ENCODE measurements around the gene HDHD2.
"Not testable (repeated sequence)": the region's sequence is repeated elsewhere in the genome, so short reads cannot be mapped to it uniquely, and the experiment has no call there.

The HDHD2 gene, protein sequence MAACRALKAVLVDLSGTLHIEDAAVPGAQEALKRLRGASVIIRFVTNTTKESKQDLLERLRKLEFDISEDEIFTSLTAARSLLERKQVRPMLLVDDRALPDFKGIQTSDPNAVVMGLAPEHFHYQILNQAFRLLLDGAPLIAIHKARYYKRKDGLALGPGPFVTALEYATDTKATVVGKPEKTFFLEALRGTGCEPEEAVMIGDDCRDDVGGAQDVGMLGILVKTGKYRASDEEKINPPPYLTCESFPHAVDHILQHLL

DNA sequence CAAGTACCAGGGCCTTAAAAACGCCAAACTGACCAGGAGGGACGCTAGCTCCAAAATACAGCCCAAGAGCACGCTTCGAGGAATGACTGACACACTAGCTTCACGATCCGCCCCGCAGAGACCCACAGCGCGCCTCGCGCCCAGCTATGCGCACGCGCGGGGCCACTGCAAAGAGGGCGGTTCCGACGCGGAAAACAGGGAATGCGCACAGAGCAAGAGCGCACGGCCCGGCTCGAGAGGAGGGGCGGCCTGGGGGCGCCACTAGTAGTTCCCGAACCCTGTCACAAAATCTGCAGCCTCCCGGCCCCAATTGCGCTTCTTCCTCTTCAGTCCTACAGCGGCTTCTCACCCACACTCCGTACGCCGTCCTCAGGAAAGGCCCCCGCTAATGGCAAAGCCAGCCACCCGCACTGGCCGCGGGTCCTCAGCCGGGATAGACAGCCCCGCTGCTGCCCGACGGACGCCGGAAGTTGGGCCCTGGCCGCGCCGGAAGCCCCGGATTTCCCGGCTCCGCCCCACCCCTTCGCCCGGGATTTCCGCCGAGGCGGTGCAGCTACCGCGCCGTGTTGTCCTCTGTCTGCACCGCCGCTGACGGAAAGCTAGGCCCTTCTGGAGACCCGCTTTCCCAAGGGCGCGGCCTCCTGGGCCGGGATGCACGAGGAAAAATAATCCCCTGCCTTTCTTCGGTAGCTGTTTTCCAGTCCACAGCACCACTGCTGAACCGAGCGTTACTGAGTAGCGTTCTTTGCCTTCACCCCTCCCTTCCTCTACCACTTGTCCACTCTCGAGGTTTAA is at the start of gene HDHD2:
HDHD2 (minus strand) TSS at position 472 of the 795 bp plus-strand sequence. CDS start 14,061 bp downstream, outside the sequence.
- DNase-seq (ENCODE audit: low spot score), result peak; percentile 69

DNA sequence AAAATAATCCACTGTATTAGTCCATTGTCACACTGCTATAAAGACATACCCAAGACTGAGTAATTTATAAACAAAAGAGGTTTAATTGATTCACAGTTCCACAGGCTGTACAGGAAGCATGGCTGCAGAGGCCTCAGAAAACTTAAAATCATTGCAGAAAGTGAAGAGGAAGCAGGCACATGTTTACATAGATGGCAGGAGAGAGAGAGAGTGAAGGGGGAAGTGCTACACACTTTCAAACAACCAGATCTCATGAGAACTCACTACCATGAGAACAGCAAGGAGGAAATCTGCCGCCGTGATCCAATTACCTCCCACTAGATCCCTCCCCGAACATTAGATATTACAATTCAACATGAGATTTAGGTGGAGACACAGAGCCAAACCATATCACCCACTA is 45.7 kb upstream of the HDHD2 start:
- DNase-seq (ENCODE audit: low spot score), result not testable (repeated sequence)

DNA sequence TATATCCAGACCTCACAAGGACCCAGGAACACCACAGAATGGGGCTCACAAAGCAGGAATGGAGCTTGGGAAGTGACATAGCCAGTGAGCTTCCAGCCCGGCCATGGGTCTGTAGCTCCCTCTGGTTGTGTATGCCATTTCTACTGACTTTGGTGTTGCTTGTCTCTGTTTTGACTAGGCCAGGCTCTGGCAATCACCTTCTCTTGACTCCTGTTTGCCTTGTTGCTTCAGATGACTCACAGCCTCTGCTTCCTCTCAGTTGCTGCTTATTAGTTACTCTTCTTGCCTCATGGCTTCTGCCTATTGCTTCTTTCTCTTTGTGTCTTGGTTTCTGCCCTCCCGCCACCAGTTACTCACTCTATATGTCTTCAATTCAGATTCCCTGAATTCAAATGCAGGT is 41.7 kb upstream of the HDHD2 start:
- DNase-seq (ENCODE audit: low spot score), result no peak

DNA sequence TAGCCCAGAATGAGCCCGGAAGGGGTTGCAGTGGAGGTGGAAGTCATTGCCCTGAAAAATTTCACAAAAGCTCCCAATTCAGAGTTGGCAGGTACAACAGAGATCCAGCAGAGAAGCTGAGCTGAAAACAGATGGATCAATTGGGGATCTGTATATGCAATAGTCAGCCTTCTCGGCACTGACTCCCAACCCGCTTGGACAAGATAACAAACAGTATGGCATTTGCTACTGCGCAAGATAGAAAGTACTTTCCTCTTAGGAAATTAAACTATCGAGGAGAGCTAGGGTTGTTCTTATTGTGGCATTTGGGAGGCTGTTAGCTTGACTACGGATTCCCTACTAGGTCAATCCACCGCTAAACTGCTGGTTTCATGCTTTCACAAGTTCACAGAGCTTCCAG is 37.4 kb upstream of the HDHD2 start:
- DNase-seq (ENCODE audit: low spot score), result no peak

DNA sequence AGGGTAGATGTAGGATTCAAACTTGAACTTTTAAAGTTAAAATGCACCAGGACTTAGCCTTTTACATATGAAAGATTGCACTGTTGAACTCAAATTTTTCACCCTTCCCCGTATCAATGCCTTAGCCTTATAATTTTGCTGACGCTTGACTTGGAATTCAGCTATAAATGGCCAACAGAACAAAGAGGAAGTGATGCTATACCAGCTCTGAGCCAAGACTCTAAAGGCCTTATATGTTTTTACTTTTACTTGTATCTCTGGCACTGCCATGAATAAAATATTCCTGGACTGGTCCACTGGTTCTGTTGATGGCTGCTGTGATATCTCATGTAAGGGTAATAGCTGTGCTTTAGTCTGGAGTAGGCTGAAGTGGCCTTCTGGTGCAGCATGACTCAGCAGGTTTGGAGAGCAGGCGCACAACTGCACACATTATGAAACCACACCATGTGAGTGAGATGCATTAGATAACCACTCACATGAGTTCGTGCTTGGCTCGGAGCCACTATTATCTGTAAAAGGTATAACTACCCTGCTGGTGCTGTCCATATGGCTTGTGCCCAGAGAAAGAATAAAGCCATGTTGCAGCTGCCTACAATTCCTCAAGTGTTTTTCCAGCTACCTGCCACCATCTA is 34.2 kb upstream of the HDHD2 start:
- no peak for DNase-seq (ENCODE audit: low spot score)

DNA sequence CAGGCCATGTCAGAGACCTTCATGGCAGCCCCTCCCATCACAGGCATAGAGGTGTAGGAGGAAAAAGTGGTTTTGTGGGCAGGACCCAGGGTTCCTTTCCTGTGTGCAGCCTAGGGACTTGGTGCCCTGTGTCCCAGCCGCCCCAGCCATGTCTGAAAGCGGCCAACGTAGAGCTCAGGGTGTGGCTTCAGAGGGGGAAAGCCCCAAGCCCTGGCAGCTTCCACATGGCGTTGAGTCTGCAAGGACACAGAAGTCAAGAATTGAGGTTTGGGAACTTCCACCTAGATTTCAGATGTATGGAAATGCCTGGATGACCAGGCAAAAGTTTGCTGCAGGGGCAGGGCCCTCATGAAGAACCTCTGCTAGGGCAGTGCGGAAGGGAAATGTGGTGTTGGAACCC is 31.9 kb upstream of the HDHD2 start:
- DNase-seq (ENCODE audit: low spot score), result not testable (repeated sequence)

DNA sequence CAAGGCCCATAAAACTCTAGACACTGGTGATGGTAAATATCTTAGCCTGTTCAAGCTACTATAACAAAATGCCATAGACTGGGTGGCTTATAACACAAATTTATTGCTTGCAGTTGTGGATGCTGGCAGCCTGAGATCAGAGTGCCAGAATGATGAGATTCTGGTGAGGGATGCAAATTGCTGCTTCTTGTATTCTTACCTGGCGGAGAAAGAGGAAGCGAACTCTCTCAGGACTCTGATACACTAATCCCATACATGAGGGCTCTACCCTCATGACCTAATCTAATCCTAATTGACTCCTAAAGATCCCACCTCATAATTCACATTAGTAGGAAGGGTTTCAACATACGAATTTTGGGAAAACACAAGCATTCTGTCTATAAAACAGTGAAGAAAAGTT is 30.5 kb upstream of the HDHD2 start:
- no peak for DNase-seq (ENCODE audit: low spot score)

DNA sequence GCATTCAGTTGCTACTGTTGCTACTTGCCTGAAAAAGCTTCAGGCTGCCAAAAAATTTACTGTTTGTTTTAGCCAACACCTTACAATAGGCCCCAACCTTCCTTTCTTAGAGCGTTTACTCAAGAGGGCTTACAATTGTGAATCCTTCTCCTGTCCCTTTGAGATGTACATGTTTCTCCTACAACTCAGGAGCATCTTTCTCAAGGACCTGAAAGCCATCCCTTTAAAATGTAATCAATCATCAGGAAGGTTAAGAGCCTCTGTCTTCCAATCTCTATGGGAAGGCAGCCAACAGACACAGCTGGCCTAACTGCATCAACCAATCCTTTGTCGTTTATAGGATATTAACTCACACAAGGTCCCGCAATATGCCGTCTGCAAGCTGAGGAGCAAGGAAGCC is 29.2 kb upstream of the HDHD2 start:
- no peak for DNase-seq (ENCODE audit: low spot score)

DNA sequence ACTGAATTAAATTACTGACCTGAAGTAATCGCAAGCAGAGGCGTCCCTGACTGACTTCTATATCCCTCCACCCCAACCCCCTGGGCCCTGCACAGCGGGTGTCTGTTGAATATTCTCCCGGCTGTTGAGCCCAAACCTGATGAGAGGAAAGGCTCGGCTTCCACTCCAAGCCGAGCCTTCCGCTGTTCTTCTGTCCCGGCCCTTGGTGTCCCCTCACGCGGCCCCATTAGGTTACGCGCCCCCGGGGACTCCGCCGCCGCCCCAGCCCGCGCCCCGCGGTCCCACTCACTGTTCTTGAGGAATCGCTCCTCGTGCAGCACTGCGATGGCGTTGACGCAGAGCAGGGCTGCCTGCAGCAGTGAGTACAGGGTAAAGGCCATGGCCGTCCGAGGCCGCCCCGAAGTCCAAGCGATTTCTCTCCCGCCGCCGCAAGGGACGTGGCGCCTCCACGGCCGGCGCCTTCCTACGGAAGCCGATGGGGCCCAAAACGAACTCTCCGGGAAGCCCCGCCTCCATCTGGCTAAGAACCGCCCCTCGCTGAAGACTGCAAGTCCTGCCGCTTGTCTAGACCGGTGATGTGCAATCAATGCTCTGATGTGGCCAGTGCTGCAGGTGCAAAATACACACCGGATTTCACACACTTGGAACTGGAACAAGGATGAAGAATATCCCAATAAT is 25.7 kb upstream of the HDHD2 start, which contains the start of gene IER3IP1:
IER3IP1 (minus strand) TSS at position 467 of the 678 bp plus-strand sequence; CDS start at position 380, 87 bp downstream.
- peak; percentile 86 for DNase-seq (ENCODE audit: low spot score)

DNA sequence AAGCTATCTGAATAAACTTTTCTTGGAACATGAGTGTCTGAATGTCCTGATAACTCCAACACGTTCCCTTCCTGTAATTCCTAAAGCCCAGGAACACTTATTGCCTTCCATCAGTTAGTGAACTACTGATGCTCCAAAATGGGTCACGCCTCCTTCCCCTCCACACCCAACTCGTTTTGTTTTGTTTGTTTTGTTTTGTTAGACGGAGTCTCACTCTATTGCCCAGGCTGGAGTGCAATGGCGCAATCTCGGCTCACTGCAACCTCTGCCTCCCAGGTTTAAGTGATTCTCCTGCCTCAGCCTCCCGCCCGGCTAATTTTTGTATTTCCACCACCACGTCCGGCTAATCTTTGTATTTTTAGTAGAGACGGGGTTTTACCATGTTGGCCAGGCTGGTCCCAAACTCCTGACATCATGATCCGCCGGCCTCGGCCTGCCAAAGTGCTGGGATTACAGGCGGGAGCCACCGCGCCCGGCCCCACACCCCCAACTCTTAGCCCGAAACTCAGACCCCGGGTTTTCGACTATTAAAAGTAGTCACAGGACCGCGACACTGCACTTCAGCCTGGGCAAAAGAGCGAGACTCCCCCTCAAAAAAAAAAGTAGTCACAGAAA is 25.1 kb upstream of the HDHD2 start:
- no peak for DNase-seq (ENCODE audit: low spot score)

DNA sequence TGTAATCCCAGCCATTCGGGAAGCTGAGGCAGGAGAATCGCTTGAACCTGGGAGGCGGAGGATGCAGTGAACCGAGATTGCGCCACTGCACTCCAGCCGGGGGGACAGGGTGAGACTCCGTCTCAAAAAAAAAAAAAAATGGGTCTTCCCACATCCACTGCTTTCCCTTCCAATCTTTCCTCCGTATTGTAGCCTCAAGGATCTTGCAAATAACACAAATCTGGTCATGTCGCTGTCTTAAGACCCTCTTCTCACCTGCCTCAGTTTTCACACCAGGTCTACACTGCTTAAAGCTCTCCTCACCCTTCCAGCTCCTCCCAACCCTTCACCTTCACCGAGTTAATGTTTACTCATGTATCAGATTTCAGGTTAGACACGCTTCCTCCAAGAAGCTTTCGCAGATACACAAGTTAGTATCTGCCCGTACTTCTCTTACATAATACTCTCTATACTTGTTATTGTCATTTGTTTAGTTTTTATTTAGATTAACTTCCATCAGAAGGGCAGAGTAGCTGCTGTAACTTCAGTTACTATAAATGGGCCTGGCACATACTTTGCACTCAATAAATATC is 24.3 kb upstream of the HDHD2 start:
- DNase-seq (ENCODE audit: low spot score), result no peak

DNA sequence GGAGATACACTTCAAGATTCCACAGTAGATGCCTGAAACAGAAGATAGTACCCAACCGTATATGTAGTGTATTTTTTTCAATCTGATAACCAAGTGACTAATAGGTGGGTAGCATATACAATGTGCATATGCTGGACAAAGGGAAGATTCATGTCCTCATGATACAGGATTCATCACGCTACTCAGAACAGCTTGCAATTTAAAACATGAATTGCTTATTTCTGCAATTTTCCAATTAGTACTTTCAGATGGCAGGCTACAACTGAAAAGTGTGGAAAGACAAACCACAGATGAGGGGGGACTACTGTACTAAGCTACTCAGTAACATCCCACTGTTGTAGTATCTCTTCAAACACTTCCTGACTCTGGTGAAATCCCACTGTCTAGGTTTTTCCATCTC is 22.2 kb upstream of the HDHD2 start:
- DNase-seq (ENCODE audit: low spot score), result peak; percentile 44

DNA sequence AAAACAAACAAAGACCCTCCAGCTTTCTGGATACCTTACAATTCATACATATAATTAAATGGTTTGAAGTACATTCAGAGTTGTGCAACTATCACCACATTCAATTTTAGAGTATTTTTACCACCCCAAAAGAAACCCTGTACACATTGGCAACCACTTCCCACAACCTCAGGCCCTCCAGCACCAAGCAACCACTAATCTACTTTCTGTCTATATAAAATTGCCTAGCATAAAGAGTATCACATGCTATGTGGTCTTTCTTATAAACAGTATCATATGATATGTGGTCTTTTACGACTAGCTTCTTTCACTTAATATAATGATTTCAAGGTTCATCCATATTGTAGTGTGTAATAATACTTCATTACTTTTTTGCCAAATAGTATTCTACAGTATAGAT is 18.6 kb upstream of the HDHD2 start:
- no peak for DNase-seq (ENCODE audit: low spot score)

DNA sequence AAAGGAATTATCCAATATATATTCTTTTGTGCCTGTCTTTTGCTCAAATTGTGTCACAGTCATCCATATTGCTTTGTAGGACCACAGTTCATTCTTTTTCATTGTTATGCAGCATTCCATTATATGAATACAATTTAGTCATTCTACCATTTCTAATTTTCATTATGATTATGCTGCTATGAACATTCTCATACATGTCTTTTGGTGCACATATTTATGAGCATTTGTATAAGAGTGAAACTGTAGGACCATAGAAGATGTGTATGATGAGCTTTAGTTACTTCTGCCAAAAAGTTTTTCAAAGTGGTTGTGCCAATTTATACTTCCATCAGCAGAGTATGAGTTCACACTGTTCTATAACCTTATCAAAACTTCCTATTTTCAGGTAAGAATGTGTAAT is 18.2 kb upstream of the HDHD2 start:
- DNase-seq (ENCODE audit: low spot score), result no peak

DNA sequence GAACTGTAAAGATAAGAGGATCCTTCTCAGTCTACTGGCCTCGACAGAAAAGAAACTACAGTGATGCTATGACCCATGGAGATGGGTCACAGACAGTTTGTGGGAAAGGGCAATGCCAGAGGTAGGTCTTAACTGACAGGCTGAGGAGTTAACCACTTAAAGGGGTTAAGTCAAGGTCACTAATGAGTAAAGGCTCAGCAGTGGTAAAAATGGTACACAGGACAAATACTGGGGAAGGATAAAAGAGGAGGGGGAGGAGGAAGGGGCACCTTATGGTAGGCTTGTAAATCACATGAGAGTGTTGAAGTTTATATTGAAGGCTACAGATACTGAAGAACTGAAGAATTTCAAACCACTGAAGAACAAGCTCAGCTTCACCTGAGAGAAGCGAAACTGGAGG is 16.0 kb upstream of the HDHD2 start:
- no peak for DNase-seq (ENCODE audit: low spot score)

DNA sequence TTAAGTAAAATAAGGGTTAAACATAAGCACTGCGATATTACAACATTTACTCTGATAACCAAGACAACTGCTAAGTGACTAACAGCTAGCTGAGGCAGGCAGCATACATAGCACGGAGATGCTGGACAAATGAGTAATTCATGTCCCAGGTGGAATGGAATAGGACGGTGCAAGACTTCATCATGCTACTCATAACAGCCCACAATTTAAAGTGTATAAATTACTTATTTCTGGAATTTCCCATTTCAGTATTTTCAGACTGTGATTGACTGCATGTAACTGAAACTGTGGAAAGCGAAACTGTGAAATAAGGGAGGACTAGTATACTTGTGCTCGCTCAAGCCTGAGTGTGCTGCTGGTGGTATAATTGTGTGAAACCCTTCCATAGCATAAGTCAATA is 12.9 kb upstream of the HDHD2 start:
- no peak for DNase-seq (ENCODE audit: low spot score)

DNA sequence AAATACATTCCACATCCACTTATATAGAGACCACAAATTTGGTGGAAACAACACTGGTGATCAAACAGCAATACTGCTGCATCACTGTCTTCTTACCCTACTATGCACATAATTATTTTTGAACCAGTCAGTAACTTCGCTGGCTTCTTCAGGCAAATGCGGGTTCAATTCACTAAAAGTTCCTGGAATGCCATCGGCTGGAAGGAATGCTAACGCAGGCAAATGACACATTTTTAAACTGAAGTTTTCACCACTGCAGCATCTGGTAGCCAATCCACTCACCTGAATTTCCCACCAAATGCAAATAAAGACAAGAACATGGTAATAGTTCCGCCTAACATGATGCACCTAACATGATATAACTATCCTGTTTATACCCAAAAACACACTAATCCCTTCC is 10.0 kb upstream of the HDHD2 start:
- no peak for DNase-seq (ENCODE audit: low spot score)

DNA sequence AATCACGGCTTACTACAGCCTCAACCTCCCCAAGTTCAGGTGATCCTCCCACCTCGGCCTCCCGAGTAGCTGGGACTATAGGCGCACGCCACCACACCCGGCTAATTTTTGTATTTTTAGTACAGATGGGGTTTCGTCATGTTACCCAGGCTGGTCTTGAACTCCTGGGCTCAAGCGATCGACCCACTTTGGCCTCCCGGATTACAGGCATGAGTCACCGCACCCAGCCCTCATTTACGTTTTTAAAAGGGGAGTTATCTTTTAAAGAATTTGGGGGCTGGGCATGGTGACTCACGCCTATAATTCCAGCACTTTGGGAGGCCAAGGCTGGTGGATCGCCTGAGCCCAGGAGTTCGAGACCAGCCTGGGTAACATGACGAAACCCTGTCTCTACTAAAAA is 8.1 kb upstream of the HDHD2 start:
- not testable (repeated sequence) for DNase-seq (ENCODE audit: low spot score)

DNA sequence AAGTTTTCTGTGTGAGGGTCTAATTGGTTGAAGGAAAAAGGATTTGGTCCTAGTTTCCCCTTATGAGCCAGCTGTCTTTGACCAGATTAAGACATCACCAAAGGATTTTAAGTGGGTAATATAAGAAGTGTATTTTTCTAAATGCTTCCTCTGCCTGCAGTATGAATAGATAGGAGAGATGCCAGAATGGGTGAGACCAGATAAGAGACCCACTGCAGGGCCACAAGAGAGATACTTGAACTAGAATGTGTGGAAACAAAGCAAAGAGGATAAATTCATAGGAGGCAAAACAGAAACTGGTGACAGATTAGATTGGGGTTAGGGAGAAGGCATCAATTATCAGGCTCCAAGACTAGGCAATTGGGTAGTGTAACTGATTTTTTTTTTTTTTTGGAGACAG is 1.1 kb upstream of the HDHD2 start:
- no peak for DNase-seq (ENCODE audit: low spot score)

DNA sequence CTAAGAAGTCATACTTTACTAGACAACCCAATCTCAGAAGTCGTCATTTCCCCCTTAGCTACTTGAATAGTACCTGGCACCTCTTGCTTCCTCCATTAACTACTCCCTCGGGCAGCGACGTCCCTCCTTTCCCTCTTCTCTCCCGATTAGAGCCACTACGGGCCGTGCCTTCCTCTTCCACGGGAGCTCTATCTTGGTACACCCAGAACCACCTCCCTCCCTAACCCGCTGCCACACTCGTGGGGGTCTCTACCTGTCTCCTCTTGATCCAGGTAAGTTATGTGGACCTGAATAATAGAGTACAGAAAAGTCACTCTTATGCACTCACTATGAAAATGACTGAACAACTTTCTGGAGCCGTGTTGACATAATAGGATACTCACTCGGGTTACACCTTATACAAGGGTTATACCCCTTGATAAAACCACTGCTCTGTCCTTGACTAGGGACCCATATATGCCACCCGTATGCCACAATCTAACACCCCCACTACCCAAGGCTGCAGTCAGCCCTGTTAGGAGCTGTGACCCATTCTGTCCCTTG is 595 bp upstream of the HDHD2 start:
- DNase-seq (ENCODE audit: low spot score), result no peak

DNA sequence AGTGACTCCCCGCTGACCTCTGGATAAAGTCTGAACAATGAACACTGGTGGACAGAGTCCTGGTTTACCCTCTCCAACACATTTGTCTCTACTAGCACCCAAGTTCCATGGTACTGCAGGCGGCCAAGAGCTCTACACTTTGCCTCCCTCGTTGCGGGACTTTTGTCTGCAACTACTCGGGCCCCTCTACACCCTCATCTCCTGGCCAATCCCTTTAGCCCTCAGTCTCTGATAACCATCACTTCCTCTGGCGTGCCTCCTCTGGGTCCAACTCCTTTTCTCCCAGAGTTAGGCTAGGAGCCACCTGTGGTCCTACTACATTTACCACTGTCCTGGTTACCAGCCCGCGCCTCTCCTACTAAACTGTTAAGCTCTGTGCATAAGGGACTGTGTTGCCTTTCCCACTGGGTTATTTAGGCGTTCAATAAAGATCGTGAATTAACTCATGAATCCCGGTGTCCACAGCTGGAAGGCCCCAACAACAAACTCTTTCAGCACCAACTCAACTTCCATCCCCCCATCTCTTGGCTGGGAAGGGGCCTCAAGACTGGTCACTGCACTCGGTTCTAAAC is 757 bp downstream of the HDHD2 start:
- peak; percentile 54 for DNase-seq (ENCODE audit: low spot score)
